ENCODE results near the gene BRK1.
"Not testable (repeated sequence)": the region's sequence is repeated elsewhere in the genome, so short reads cannot be mapped to it uniquely, and the experiment has no call there.

BRK1 gene

DNA sequence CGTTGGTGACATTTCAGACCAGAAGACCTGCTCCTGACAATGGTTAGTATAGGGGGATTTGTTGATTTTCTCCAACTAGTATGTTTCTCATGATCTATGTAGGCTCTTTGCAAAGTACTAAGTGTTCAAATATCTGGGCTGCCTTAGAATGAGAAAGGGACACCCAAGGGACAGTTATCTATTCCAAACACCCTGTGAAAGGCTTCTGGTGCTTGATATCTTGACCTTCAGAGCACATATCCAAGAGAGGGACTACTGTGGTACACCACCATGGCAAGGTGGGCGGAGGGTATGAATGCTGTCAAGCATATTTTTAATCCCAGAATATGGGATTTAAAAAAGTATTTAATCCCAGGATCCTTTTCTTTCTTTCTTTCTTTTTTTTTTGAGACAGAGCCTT, 8.6 kb upstream of the BRK1 start:
- no peaks in the 10 kb centered on the region for H3K4me1 ChIP-seq
- no peak overlapping the region for H3K4me2 ChIP-seq
- no peaks in the 10 kb centered on the region for H3K9me3 ChIP-seq
- no peaks in the 10 kb centered on the region for H3K27me3 ChIP-seq
- no peak overlapping the region for H3K4me3 ChIP-seq
- H3K27ac ChIP-seq: no peak overlapping the region
- no peaks in the 10 kb centered on the region for H4K20me1 ChIP-seq
- no peak overlapping the region for H3K9ac ChIP-seq
- H3K36me3 ChIP-seq: peaks cover 16% of the 10 kb centered on the region
- no peak for TF ChIP-seq Cebpa-rat (IDR thresholded peaks at IDR 0.05)

DNA sequence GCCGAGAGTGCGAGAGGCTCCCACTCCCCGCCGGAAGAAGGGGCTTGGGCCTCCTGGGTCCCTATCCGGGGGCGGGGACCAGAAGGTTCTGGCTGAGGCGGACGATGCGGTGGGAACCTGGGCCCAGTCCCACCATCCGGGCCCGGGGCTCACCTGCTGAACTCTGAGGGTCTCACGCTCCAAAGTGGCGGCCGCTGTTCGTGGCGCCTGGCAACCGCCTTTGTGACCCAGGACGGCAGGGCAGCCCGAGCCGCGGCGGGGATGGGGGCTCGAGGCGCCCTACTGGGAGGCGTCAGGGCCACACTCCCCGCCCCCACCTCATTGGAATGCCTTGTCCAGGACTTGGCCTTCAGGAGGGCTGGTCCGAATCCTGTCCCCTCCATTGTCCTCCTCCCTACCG, 7.4 kb upstream of the BRK1 start, which contains the start of gene FANCD2OS:
Gene FANCD2OS (minus strand): TSS at position 165 of the 400 bp plus-strand sequence. CDS start 3,481 bp downstream, outside the sequence.
- Histone ChIP-seq H3K36me3 (peaks cover 12% of the 10 kb centered on the region), H3K27ac (no peak within 1 kb of the TSS), H3K9me3 (no peaks in the 10 kb centered on the region), H4K20me1 (no peaks in the 10 kb centered on the region), H3K4me2 (no peak within 1 kb of the TSS), H3K9ac (no peak within 1 kb of the TSS), H3K27me3 (no peaks in the 10 kb centered on the region), H3K4me1 (no peaks in the 10 kb centered on the region), H3K4me3 (no peak within 1 kb of the TSS)
- TF ChIP-seq Cebpa-rat (IDR thresholded peaks at IDR 0.05): no peak

DNA sequence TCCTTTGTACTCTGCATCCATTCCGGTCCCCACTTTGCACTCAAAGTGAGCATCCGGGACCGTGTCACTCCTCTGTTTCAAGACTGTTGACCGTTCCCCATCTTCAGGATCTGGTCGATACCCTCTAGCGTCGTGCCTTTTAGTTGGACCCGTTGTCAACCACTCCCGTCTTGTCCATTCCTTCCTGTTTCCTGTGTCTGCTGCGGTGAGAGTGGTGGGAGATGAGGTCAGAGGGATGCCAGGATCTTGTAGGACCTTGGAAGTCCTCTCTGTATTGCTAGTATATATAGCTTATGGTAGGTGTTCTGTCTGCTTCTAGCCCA, 624 bp downstream of the BRK1 start:
- Histone ChIP-seq H4K20me1 (peaks cover 54% of the 10 kb centered on the region), H3K27ac (peak overlapping the region; percentile 70)
- TF ChIP-seq Cebpa-rat (IDR thresholded peaks at IDR 0.05): no peak

DNA sequence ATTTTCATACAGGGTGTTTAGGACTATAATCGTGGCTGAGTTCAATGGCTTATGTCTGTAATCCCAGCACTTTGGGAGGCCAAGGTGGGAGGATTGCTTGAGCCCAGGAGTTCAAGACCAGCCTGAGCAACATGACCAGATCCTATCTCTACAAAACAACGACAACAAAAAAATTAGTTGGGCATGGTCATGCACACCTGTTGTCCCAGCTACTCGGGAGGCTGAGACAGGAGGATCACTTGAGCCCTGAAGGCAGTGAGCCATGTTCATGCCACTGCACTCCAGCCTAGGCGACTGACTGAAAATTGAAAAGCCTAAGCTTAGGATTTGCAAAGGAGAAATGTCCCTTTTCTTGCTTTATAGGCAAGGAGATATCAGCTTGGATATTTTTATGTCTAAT, 1.5 kb downstream of the BRK1 start:
- H3K27me3 ChIP-seq: no peaks in the 10 kb centered on the region
- peaks cover 62% of the 10 kb centered on the region for H4K20me1 ChIP-seq
- H3K27ac ChIP-seq: no peak overlapping the region
- TF ChIP-seq Cebpa-rat (IDR thresholded peaks at IDR 0.05): no peak
- no peaks in the 10 kb centered on the region for H3K9me3 ChIP-seq
- H3K4me2 ChIP-seq: peak overlapping the region; percentile 97
- H3K9ac ChIP-seq: peak overlapping the region; percentile 89
- H3K36me3 ChIP-seq: peaks cover 43% of the 10 kb centered on the region
- peaks cover 30% of the 10 kb centered on the region for H3K4me1 ChIP-seq
- peak overlapping the region; percentile 84 for H3K4me3 ChIP-seq

More for the DNA sequence above, 624 bp downstream of the BRK1 start:
- Histone ChIP-seq H3K4me1 (peaks cover 30% of the 10 kb centered on the region), H3K9me3 (no peaks in the 10 kb centered on the region), H3K4me2 (peak overlapping the region; percentile 97), H3K9ac (peak overlapping the region; percentile 89), H3K4me3 (peak overlapping the region; percentile 84), H3K36me3 (peaks cover 35% of the 10 kb centered on the region), H3K27me3 (no peaks in the 10 kb centered on the region)

DNA sequence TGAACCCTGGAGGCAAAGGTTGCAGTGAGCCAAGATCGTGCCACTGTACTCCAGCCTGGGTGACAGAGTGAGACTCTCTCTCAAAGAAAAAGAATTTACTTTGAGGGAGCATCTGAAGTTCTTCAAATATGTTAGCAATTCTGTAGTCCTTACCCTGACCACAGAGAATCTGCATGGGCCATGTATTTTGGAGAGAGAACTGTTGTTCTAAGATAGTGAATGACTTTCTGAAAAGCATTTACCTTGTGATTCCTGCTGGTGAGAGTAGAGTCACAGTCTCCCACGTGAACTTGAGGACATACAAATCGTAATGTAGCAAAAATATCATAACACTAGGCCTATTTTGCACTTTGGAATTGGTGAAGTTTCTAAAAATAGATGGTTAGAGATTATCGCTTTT, 3.9 kb downstream of the BRK1 start:
- Histone ChIP-seq H3K27me3 (no peaks in the 10 kb centered on the region), H4K20me1 (peaks cover 86% of the 10 kb centered on the region), H3K27ac (no peak overlapping the region), H3K9me3 (no peaks in the 10 kb centered on the region), H3K4me2 (no peak overlapping the region), H3K36me3 (peaks cover 61% of the 10 kb centered on the region), H3K4me1 (peaks cover 30% of the 10 kb centered on the region), H3K9ac (no peak overlapping the region), H3K4me3 (no peak overlapping the region)
- no peak for TF ChIP-seq Cebpa-rat (IDR thresholded peaks at IDR 0.05)

DNA sequence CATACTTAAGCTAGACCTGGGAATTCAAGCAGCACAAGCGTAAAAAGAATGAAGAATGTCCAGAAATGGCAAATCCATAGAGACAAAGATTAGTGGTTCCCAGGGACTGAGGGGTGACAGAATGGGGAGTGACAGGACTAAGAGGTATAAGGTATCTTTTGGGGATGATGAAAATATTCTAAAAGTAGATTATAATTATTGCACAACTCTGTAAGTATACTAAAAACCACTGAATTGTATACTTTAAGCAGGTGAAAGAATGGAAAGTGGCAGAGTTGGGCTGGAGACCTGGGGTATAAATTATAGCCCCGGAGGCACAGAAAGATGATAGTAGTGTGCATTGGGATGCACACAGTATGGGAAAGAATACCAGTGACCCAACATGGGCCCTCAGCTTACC, 5.6 kb downstream of the BRK1 start:
- H3K27ac ChIP-seq: no peak overlapping the region
- H3K4me3 ChIP-seq: no peak overlapping the region
- H3K36me3 ChIP-seq: peaks cover 78% of the 10 kb centered on the region
- H3K4me2 ChIP-seq: no peak overlapping the region
- no peak overlapping the region for H3K9ac ChIP-seq
- H3K4me1 ChIP-seq: peaks cover 24% of the 10 kb centered on the region
- peak; percentile 40; the same call in 1 of the 2 replicates for TF ChIP-seq Cebpa-rat (IDR thresholded peaks at IDR 0.05)
- H4K20me1 ChIP-seq: peaks cover 96% of the 10 kb centered on the region
- H3K27me3 ChIP-seq: no peaks in the 10 kb centered on the region
- H3K9me3 ChIP-seq: no peaks in the 10 kb centered on the region

DNA sequence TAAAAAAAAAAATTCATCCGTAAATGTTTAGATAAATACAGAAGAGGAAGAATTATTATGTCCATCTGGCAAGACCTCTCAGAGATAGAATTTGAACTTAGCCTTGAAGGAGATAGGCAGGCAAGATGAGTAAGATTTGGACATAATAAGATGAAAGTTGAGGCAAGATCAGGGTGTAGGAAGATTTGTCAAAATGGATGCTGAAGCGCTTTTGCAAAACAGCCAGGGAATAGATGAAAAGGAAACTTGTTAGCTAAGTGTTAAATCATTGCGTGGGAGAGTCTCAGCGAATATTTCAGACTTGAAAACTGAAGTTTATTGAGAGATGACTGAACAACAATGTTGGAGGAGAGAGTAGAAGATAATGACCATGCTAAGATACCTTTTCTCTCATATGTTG, 7.2 kb downstream of the BRK1 start:
- no peak overlapping the region for H3K9ac ChIP-seq
- H3K4me2 ChIP-seq: no peak overlapping the region
- no peaks in the 10 kb centered on the region for H3K27me3 ChIP-seq
- H4K20me1 ChIP-seq: peaks cover 87% of the 10 kb centered on the region
- peaks cover 8% of the 10 kb centered on the region for H3K4me1 ChIP-seq
- no peak overlapping the region for H3K27ac ChIP-seq
- no peaks in the 10 kb centered on the region for H3K9me3 ChIP-seq
- no peak overlapping the region for H3K4me3 ChIP-seq
- no peak for TF ChIP-seq Cebpa-rat (IDR thresholded peaks at IDR 0.05)
- H3K36me3 ChIP-seq: peaks cover 91% of the 10 kb centered on the region

DNA sequence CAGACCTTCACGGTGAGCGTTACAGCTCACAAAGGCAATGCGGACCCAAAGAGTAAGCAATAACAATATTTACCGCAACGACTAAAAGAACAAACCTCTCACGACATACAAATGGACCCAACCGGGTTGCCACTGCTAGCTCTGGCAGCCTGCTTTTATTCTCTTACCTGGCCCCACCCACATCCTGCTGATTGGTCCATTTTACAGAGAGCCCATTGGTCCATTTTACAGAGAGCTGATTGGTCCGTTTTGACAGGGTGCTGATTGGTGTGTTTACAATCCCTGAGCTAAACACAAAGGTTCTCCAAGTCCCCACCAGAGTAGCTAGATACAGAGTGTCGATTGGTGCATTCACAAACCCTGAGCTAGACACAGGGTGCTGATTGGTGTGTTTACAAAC, 20.4 kb downstream of the BRK1 start:
- not testable (repeated sequence) for H4K20me1 ChIP-seq, H3K9me3 ChIP-seq, H3K36me3 ChIP-seq, H3K4me2 ChIP-seq, H3K27ac ChIP-seq, H3K27me3 ChIP-seq, H3K9ac ChIP-seq, H3K4me3 ChIP-seq, H3K4me1 ChIP-seq

DNA sequence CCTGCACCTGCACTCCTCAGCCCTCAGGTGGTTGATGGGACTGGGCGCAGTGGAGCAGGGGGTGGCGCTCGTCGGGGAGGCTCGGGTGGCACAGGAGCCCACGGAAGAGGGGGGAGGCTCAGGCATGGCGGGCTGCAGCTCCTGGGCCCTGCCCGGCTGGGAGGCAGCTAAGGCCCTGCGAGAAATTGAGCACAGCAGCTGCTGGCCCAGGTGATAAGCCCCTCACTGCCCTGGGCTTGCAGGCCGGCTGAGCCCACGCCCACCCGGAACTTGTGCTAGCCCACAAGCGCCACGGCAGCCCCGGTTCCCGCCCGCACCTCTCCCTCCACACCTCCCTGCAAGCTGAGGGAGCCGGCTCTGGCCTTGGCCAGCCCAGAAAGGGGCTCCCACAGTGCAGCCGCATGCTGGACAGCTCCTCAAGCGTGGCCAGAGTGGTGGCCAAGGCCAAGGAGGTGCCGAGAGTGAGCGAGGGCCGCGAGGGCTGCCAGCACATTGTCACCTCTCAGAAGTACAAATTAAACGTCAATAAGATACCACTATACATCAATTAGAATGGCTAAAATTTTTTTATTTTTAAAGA, 21.0 kb downstream of the BRK1 start:
- H3K9me3 ChIP-seq: peaks cover 3% of the 10 kb centered on the region; the same call in 1 of the 2 replicates
- H3K4me3 ChIP-seq: no peak overlapping the region
- no peaks in the 10 kb centered on the region for H4K20me1 ChIP-seq
- H3K36me3 ChIP-seq: no peaks in the 10 kb centered on the region
- H3K27me3 ChIP-seq: no peaks in the 10 kb centered on the region
- peaks cover 3% of the 10 kb centered on the region; the same call in 1 of the 2 replicates for H3K4me1 ChIP-seq
- TF ChIP-seq Cebpa-rat (IDR thresholded peaks at IDR 0.05): no peak
- H3K27ac ChIP-seq: no peak overlapping the region
- H3K9ac ChIP-seq: no peak overlapping the region
- H3K4me2 ChIP-seq: no peak overlapping the region

DNA sequence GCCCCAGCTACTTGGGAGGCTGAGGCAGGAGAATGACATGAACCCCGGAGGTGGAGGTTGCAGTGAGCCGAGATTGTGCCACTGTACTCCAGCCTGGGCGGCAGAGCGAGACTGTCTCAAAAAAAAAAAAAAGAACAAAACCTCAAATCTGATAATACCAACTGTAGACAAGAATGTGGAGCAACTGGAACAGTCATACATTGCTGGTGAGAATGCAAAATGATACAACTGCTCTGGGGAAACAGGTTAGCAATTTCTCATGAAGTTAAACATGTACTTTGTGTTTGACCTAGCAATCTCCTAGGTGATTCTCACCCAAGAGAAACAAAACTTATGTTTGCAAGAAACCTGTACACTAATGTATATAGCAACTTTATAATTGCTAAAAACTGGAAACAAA, 21.7 kb downstream of the BRK1 start:
- TF ChIP-seq Cebpa-rat (IDR thresholded peaks at IDR 0.05): no peak
- Histone ChIP-seq H3K4me2 (no peak overlapping the region), H3K4me3 (no peak overlapping the region), H3K4me1 (peaks cover 3% of the 10 kb centered on the region; the same call in 1 of the 2 replicates), H3K27ac (no peak overlapping the region), H3K9ac (no peak overlapping the region), H3K27me3 (no peaks in the 10 kb centered on the region), H4K20me1 (peaks cover 2% of the 10 kb centered on the region; the same call in 1 of the 2 replicates), H3K9me3 (peaks cover 3% of the 10 kb centered on the region; the same call in 1 of the 2 replicates), H3K36me3 (no peaks in the 10 kb centered on the region)
